ENCODE data around the gene PALM3. TPM values are rescaled to one million over a fixed set of nuclear protein-coding genes. Genes with fewer than 3 reads are reported as not detected.
"Not testable (repeated sequence)": the region's sequence is repeated elsewhere in the genome, so short reads cannot be mapped to it uniquely, and the experiment has no call there.

PALM3 gene
- polyA plus RNA-seq, 1 donor from 2014 or later: not detected

DNA sequence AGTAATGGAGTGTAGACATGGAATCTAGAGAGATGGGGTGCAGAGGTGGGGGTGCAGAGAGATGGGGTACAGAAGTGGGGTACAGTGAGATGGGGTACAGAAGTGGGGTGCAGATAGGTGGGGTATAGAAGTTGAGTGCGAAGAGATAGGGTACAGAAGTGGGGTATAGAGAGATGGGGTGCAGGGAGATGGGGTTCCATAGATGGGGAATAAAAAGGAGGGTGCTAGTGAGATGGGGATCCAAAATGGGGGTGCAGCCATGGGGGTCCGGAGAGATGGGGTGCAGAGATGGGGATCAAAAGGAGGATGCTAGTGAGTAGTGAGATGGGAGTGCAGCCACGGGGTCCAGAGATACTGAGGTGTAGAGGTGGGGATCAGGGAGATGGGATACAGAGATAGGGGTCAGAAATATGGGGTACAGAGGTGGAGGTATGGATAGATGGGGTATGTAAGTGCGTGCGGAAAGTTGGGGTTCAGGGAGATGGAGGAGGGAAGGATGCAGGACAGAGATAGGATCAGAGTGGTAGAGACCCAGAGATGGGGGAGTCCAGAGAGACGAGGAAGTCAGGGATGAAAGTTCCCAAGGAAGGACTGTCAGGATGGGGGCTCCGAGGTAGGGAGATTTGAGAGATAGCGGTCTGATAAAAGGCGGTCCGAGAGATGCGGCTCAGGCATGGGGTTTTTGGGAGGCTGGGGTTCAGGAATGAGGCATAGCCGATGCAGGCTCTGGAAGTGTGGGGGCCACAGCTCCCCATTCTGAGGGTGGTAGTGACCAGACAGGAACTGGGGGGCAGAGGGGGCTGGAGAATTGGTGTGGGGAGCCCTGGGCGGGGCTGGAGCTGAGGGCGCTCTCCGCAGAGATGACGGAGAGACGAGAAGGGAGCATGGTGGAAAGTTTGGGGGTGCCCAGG, 3.4 kb downstream of the PALM3 start:
- peaks cover 2% of the 10 kb centered on the region for H3K36me3 Mint-ChIP-seq
- H3K9me3 Mint-ChIP-seq: no peaks in the 10 kb centered on the region
- H3K27ac Mint-ChIP-seq: no peak overlapping the region
- H3K4me3 Mint-ChIP-seq: peak overlapping the region in 2 of 4 donors; percentile 72 to 79
- peaks cover 0 to 3% (median 3%) of the 10 kb centered on the region in 3 donors for H3K4me1 Mint-ChIP-seq
- H3K27me3 Mint-ChIP-seq: peaks cover 23% of the 10 kb centered on the region

DNA sequence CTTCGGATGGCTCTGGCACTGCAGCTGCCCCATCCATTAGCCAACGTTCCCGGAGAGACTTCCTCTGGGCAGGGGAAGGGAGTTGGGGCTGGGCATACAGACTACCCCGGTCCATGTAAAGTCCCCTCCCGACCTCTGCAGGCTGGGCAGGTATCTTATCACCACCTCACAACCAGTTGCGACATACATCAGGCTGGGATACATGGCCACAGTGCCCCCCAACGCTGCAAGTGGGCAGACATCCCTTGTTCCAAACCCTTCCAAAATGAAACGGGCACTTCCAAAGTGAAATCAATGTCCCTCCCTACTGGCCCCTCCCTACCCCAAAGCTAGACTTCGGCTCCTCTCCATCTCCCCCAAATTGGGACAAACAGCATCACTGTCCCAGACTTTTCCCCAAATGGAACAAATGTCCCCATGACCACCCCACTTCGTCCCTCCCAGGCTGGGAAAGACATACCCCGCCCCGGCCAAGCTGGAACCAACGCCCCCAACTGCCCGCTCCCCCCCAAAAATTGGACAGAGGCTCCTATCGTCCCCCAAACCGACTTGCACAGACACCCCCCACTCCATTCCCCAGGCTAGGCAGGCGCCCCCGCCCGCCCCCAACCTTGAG, 5.0 kb downstream of the PALM3 start:
- H3K4me3 Mint-ChIP-seq: peak overlapping the region in 3 of 4 donors; percentile 23 to 72 (median 30)
- H3K36me3 Mint-ChIP-seq: peaks cover 4% of the 10 kb centered on the region
- peaks cover 0 to 2% (median 0%) of the 10 kb centered on the region in 3 donors for H3K9me3 Mint-ChIP-seq
- peaks cover 0 to 3% (median 3%) of the 10 kb centered on the region in 3 donors for H3K4me1 Mint-ChIP-seq
- no peak overlapping the region for H3K27ac Mint-ChIP-seq
- peaks cover 23% of the 10 kb centered on the region for H3K27me3 Mint-ChIP-seq

DNA sequence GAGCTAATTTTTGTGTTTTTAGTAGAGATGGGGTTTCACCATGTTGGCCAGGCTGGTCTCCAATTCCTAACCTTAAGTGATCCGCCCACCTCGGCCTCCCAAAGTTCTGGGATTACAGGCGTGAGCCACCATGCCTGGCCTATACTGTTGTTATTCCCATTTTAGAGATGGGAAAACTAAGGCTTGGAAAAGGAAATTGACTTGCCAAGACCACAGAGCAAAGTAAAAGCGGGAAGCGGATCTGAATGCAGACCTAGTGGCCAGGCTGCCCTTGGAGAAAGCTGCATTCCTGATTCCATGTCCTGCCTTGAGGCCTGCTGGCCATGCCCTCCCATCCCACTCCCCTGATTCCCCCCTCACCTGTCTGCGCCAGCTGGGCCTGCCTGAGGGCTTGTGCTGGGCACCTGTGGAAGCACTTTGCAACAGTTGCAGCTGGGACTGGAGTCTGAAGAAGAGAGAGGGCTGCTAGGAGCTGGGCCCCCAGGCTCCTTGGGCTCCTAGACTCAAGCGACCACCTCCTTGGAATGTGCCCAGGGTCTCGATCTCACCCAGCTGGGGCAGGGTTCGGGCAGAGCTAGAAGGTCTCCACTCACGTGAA, 5.7 kb downstream of the PALM3 start:
- H3K4me3 Mint-ChIP-seq: no peak overlapping the region
- H3K36me3 Mint-ChIP-seq: peaks cover 4% of the 10 kb centered on the region
- H3K27ac Mint-ChIP-seq: no peak overlapping the region
- H3K9me3 Mint-ChIP-seq: peaks cover 0 to 2% (median 0%) of the 10 kb centered on the region in 3 donors
- H3K27me3 Mint-ChIP-seq: peaks cover 23% of the 10 kb centered on the region
- peaks cover 0 to 3% (median 3%) of the 10 kb centered on the region in 3 donors for H3K4me1 Mint-ChIP-seq

DNA sequence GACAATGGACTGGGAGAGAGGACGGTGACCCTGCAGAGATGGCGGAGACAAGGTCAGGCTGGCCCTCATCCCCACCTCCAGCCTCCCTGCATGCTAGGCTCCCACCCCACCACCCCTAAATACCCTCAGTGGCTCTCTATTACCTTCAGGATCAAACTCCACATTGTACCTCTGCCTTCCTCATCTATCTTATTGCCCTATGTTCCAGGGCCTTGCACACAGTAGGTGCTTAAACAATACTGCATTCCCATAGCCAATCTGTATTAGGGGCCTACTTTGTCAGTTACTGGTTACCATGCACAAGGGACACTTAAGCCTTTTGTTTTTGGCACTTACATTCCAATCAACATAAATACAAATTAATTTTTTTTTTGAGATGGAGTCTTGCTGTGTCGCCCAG, 6.5 kb downstream of the PALM3 start:
- Mint-ChIP-seq H3K36me3 (peaks cover 5% of the 10 kb centered on the region), H3K4me3 (no peak overlapping the region), H3K27ac (peak overlapping the region in 1 of 3 donors; percentile 17), H3K4me1 (peaks cover 0 to 4% (median 3%) of the 10 kb centered on the region in 3 donors), H3K27me3 (peaks cover 23% of the 10 kb centered on the region), H3K9me3 (peaks cover 0 to 2% (median 0%) of the 10 kb centered on the region in 3 donors)

DNA sequence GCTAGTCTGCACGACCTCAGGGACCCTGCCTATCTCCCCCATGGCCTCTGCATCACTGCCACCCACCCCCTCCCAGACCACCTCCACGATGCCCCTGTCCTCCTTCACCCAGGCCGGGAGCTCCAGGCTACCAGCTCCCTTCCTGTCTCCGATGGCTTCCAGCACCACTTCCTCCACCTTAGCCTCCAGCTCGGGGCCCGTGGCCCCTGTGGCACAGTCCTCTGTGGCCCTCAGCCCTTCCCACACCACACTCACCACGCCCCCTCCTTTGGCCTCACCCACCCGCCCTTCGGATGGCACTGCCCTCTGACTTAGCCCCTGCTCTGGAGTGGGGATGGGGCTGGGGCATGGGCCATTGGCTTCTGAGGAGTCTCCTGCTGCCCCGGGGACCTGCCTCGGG, 7.2 kb downstream of the PALM3 start:
- peaks cover 0 to 2% (median 0%) of the 10 kb centered on the region in 3 donors for H3K9me3 Mint-ChIP-seq
- peaks cover 0 to 4% (median 3%) of the 10 kb centered on the region in 3 donors for H3K4me1 Mint-ChIP-seq
- no peak overlapping the region for H3K27ac Mint-ChIP-seq
- peaks cover 20% of the 10 kb centered on the region for H3K27me3 Mint-ChIP-seq
- no peak overlapping the region for H3K4me3 Mint-ChIP-seq
- peaks cover 5% of the 10 kb centered on the region for H3K36me3 Mint-ChIP-seq

DNA sequence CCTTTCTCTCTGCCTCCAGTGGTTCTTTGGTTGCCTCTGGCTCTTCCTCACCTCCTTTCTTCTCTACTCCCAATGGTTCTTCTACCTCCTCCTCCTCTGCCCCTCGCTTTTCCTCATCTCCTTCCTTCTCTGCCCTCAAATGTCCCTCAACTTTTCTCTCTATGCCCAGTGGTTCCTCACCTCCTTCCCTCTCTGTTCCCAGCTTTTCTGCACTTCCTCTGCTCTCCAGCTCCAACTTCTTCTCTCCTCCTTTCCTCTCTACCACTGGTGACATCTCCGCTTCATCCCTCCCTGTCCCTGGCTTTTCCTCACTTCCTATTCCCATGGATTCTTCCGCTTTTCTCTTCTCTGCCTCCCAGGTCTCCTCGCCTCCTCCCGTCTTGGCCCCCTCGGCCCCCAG, 7.8 kb downstream of the PALM3 start:
- Mint-ChIP-seq H3K27ac (peak overlapping the region in 1 of 3 donors; percentile 10), H3K4me3 (no peak overlapping the region), H3K4me1 (peaks cover 0 to 4% (median 3%) of the 10 kb centered on the region in 3 donors), H3K36me3 (peaks cover 5% of the 10 kb centered on the region), H3K9me3 (peaks cover 0 to 2% (median 0%) of the 10 kb centered on the region in 3 donors), H3K27me3 (peaks cover 15% of the 10 kb centered on the region)

DNA sequence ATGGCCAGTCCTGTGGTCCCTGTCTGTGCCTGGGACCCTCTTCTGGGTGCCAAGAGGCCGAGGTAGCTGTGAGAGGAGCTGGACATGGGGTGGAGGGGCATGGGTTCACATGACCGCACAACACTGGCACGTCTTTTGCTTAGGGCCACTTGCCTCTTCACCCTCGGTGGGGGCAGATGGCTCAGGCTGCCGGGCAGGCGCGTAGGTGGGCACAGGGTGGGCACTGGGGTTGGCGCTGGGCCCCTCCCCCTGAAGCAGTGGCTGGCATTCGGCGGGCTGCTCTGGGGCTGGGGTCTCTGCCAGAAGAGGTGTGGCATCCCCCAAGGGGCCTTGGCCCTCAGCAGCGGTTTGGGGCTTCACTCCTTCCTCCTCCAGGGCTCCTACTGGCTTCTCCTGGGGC, 8.4 kb downstream of the PALM3 start:
- peaks cover 0 to 2% (median 0%) of the 10 kb centered on the region in 3 donors for H3K9me3 Mint-ChIP-seq
- peaks cover 10% of the 10 kb centered on the region for H3K27me3 Mint-ChIP-seq
- H3K27ac Mint-ChIP-seq: peak overlapping the region in 1 of 3 donors; percentile 82
- H3K4me1 Mint-ChIP-seq: peaks cover 0 to 3% (median 1%) of the 10 kb centered on the region in 3 donors
- no peak overlapping the region for H3K4me3 Mint-ChIP-seq
- peaks cover 8% of the 10 kb centered on the region for H3K36me3 Mint-ChIP-seq

DNA sequence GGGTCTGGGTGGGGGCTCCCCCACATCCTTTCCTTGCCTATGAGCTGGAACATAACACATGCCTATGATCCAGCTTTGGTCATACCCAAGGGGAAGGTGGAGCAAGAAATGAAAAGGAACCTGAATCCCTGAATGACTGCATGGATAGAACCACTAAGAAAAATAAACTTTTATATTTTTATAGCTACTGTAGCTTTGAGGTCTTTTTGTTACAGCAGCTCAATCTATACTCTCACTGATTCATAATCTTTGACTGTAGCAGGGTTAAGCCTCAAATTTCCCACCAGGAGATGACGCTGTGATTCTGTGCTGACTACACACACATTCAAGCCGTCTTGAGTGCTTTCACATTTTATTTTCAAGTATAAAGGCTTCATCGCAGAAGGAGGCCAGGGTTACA, 8.8 kb downstream of the PALM3 start:
- peaks cover 11% of the 10 kb centered on the region for H3K36me3 Mint-ChIP-seq
- H3K4me3 Mint-ChIP-seq: no peak overlapping the region
- peak overlapping the region in 1 of 3 donors; percentile 82 for H3K27ac Mint-ChIP-seq
- H3K27me3 Mint-ChIP-seq: peaks cover 10% of the 10 kb centered on the region
- peaks cover 0 to 1% (median 0%) of the 10 kb centered on the region in 3 donors for H3K4me1 Mint-ChIP-seq
- H3K9me3 Mint-ChIP-seq: peaks cover 0 to 2% (median 0%) of the 10 kb centered on the region in 3 donors

DNA sequence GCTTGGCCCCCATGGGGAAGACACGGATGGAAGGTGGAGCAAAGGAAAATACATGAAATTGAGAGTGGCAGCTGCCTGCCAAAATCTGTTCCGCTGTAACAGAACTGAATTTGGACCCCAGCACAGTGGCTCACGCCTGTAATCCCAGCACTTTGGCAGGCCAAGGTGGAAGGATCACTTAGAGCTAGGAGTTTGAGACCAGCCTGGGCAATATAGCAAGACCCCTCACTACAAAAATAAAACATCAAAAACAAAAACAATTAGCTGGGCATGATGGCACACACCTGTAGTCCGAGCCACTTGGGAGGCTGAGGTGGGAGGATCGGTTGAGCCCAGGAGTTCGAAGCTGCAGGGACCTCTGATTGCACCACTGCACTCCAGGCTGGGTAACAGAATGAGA, 9.4 kb downstream of the PALM3 start:
- Mint-ChIP-seq H3K4me3 (no peak overlapping the region), H3K27me3 (peaks cover 6% of the 10 kb centered on the region), H3K27ac (peak overlapping the region in 1 of 3 donors; percentile 82), H3K9me3 (peaks cover 0 to 2% (median 0%) of the 10 kb centered on the region in 3 donors), H3K36me3 (peaks cover 11% of the 10 kb centered on the region), H3K4me1 (peaks cover 0 to 1% (median 0%) of the 10 kb centered on the region in 3 donors)

DNA sequence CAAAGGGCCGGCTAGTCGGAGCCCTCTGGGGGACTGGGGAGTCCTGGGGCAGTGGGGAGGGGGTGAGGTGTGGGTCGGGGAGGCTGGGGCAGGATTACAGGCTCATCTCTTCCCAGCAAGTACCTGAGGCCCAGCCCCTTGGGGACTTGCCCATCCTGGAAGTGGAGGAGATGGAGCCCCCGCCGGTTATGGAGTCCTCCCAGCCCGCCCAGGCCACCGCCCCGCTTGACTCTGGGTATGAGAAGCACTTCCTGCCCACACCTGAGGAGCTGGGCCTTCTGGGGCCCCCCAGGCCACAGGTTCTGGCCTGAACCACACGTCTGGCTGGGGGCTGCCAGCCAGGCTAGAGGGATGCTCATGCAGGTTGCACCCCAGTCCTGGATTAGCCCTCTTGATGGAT, 9.9 kb downstream of the PALM3 start:
- Mint-ChIP-seq H3K4me3 (no peak overlapping the region), H3K4me1 (peaks cover 0 to 1% (median 0%) of the 10 kb centered on the region in 3 donors), H3K9me3 (peaks cover 0 to 2% (median 0%) of the 10 kb centered on the region in 3 donors), H3K36me3 (peaks cover 11% of the 10 kb centered on the region), H3K27ac (no peak overlapping the region), H3K27me3 (peaks cover 3% of the 10 kb centered on the region)

DNA sequence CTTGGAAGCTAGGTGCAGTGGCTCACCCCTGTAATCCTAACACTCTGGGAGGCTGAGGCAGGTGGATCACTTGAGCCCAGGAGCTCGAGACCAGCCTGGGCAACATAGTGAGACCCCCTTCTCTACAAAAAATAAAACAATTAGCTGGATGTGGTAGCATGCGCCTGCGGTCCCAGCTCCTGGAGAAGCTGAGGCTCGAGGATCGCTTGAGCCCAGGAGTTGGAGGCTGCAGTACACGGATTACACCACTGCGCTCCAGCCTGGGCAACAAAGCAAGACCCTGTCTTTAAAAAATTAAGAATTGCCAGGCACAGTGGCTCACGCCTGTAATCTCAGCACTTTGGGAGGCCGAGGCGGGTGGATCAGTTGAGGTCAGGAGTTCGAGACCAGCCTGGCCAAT, 10.9 kb downstream of the PALM3 start:
- H3K27me3 Mint-ChIP-seq, H3K4me1 Mint-ChIP-seq, H3K4me3 Mint-ChIP-seq, H3K9me3 Mint-ChIP-seq: not testable (repeated sequence)
- peaks cover 11% of the 10 kb centered on the region for H3K36me3 Mint-ChIP-seq
- peak overlapping the region in 1 of 3 donors; percentile 23 for H3K27ac Mint-ChIP-seq

DNA sequence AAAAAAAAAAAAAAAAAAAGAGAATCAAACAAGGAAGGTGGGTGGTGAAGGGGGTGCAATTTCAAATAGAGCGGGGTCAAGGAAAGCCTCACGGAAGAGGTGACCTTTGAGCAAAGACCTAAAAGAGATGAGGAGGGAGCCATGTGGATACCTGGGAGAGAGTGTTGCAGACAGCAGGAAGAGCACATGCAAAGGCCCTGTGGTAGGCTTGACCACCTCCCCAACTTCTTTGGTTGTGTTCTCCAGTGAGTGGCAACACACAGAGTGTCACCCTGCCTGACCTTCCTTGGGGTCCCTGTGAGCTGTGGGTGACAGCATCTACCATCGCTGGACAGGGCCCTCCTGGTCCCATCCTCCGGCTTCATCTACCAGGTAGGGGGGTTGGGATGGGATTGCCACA, 11.4 kb downstream of the PALM3 start:
- Mint-ChIP-seq H3K4me3 (no peak overlapping the region), H3K27ac (no peak overlapping the region), H3K27me3 (no peaks in the 10 kb centered on the region), H3K4me1 (peaks cover 0 to 1% (median 0%) of the 10 kb centered on the region in 3 donors), H3K9me3 (peaks cover 0 to 2% (median 0%) of the 10 kb centered on the region in 3 donors), H3K36me3 (peaks cover 11% of the 10 kb centered on the region)

DNA sequence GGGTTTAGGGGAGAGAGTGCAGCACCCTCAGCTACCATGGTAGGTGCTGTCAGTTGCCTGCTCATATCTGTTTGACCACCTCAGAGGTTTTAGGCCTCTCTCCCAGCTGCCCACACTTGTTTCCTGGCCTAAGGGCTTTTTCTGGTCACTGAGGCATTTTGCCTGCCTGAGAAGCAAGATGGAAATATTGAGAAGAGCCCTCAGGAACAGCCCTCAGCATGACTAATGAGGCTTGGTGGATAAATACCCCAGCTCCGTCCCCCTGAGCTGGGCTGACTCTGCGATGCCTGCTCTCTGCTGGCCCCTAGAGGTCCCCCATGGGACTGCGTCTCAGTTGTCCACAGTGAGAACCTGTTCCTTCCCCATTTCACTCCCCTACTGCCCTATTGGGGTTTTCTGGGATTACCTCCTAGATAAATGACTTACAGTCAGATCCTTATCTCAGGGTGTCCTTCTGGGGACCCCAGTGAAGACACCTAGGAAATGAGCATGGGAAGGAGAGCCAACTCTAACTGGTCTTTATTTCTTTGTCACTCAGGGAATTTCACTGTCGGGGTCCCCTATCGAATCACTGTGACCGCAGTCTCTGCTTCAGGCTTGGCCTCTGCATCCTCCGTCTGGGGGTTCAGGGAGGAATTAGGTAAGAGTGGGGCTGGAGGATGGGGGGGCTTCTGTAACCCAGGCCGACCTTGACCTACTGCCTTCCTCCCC, 13.3 kb downstream of the PALM3 start:
- H3K36me3 Mint-ChIP-seq: peaks cover 11% of the 10 kb centered on the region
- H3K27me3 Mint-ChIP-seq: no peaks in the 10 kb centered on the region

DNA sequence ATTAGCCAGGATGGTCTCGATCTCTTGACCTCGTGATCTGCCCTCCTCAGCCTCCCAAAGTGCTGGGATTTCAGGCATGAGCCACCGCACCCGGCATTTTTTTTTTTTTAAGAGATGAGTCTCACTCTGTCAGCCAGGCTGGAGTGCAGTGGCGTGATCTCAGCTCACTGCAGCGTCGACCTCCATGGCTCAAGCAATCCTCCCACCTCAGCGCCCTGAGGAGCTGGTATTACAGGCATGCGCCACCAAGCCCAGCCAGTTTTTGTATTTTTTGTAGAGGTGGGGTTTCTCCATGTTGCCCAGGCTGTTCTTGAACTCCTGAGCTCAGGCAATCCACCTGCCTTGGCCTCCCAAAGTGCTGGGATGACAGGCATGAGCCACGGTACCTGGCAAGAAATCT, 14.0 kb downstream of the PALM3 start:
- not testable (repeated sequence) for H3K4me1 Mint-ChIP-seq, H3K9me3 Mint-ChIP-seq, H3K27me3 Mint-ChIP-seq, H3K4me3 Mint-ChIP-seq, H3K27ac Mint-ChIP-seq, H3K36me3 Mint-ChIP-seq

More for the DNA sequence above, 13.3 kb downstream of the PALM3 start:
- Mint-ChIP-seq H3K4me1 (peaks cover 0 to 1% (median 0%) of the 10 kb centered on the region in 3 donors), H3K9me3 (peaks cover 0 to 2% (median 0%) of the 10 kb centered on the region in 3 donors), H3K4me3 (no peak overlapping the region), H3K27ac (peak overlapping the region in 2 of 3 donors; percentile 58 to 76)

Measured in IgD-negative memory B cell (primary cell).